Fibroblast of mammary gland (primary cell): ENCODE measurements around the gene NHLRC3.

ENCODE experiments used
- DNase-seq: peaks from one replicate; pipeline ENCODE4 v3.0.0-alpha.2; 2010; ENCODE audit warnings: low read depth
- H3K4me3 ChIP-seq: 2 replicates; pipeline ENCODE4 v1.5.1; 2011; ENCODE audit warnings: low read depth, mild to moderate bottlenecking, low read length, moderate library complexity; ENCODE audit not compliant: control insufficient read depth
- CTCF ChIP-seq: conservative IDR thresholded peaks from 2 replicates; pipeline ENCODE4 v1.5.1; 2011; ENCODE audit warnings: low read depth, low read length, inconsistent platforms; ENCODE audit not compliant: control insufficient read depth, insufficient read depth

Gene NHLRC3

GRCh38 chr13:39040206-39040605, 1.9 kb downstream of the NHLRC3 start:
- H3K4me3 ChIP-seq: no peak overlapping the region
- DNase-seq: no peak

GRCh38 chr13:39044536-39044935, 6.3 kb downstream of the NHLRC3 start:
- H3K4me3 ChIP-seq: no peak overlapping the region
- TF ChIP-seq CTCF: no peak
- no peak for DNase-seq

More at GRCh38 chr13:39040206-39040605, 1.9 kb downstream of the NHLRC3 start:
- no peak for TF ChIP-seq CTCF

- DNase-seq: no peak
- H3K4me3 ChIP-seq: no peak overlapping the region
- peak; percentile 9 for TF ChIP-seq CTCF
Measured at GRCh38 chr13:39047560-39047959, 9.3 kb downstream of the NHLRC3 start.

GRCh38 chr13:39048806-39049205, 10.6 kb downstream of the NHLRC3 start:
- no peak for TF ChIP-seq CTCF
- no peak overlapping the region for H3K4me3 ChIP-seq
- no peak for DNase-seq

- DNase-seq: no peak
- no peak for TF ChIP-seq CTCF
- no peak overlapping the region for H3K4me3 ChIP-seq
Measured at GRCh38 chr13:39049274-39049673, 11.0 kb downstream of the NHLRC3 start.

- TF ChIP-seq CTCF: peak; percentile 56
- peak; percentile 62 for DNase-seq
- H3K4me3 ChIP-seq: no peak overlapping the region
Measured at GRCh38 chr13:39051157-39051556, 12.9 kb downstream of the NHLRC3 start.

GRCh38 chr13:39052944-39053343, 14.7 kb downstream of the NHLRC3 start:
- DNase-seq: no peak
- TF ChIP-seq CTCF: no peak
- H3K4me3 ChIP-seq: no peak overlapping the region
